Ovary (tissue), 9 donors: ENCODE data around the gene NDUFS4. TPM values are rescaled to one million over a fixed set of nuclear protein-coding genes. Genes with fewer than 3 reads are reported as not detected.

Experiments
- DNase-seq, 5 donors: peaks; one replicate each; pipeline ENCODE4 v3.0.0-alpha.2; 2019 to 2020
- H3K27ac ChIP-seq, 2 donors: fragments of 200-600 bp; one replicate each; pipeline versions ENCODE4 v1.5.1 to v1.8.0; 2019 to 2022
- H3K27me3 ChIP-seq: fragments of 200-600 bp; one replicate; pipeline ENCODE4 v1.8.0; 2022
- H3K36me3 ChIP-seq: fragments of 200-600 bp; sonication (generic); one replicate; pipeline ENCODE4 v1.5.1; 2019
- H3K4me1 ChIP-seq: one replicate; pipeline ENCODE4 v1.8.1; 2013; ENCODE audit warnings: mild to moderate bottlenecking, moderate library complexity; ENCODE audit not compliant: insufficient read depth
- H3K4me3 ChIP-seq: fragments of 200-600 bp; sonication (generic); one replicate; pipeline ENCODE4 v1.5.1; 2017
- H3K9me3 ChIP-seq, 2 donors: fragments of 200-600 bp in 1 of 2; sonication (generic) in 1 of 2; one replicate each; pipeline versions ENCODE4 v1.5.1 to v1.8.1; 2013 to 2019; ENCODE audit warnings: mild to moderate bottlenecking in 1 of 2, moderate library complexity in 1 of 2
- CTCF ChIP-seq, 3 donors: fragments of 450-650 bp in 2 of 3; fragments of 200-600 bp in 1 of 3; IDR thresholded peaks; one replicate each; pipeline versions ENCODE4 v1.5.1 to v1.8.0; 2016 to 2022; ENCODE audit warnings: antibody characterized with exemption in 3 of 3, mild to moderate bottlenecking in 1 of 3
- EP300 ChIP-seq: sonication (generic); formaldehyde crosslinking; IDR thresholded peaks from one replicate; pipeline ENCODE4 v1.6.1; 2017; ENCODE audit warnings: antibody characterized with exemption
- POLR2A ChIP-seq: fragments of 450-650 bp; IDR thresholded peaks from one replicate; pipeline ENCODE4 v1.6.1; 2017; ENCODE audit warnings: antibody characterized with exemption, mild to moderate bottlenecking, moderate library complexity
- WGBS, 3 donors: extraction: QIAGEN DNeasy Blood & Tissue Kit in 1 of 3; methylation state at CpG; one replicate each; pipeline versions ENCODE4 v1.1.5 to v1.1.7; 2013 to 2017; 5-methylcytosine and 5-hydroxymethylcytosine counted together
- intact Hi-C, 4 donors: fragments of 100-400 bp; cut with DNase I; formaldehyde crosslinking; loops; one replicate each; pipeline versions ENCODE4 v1.11.0 to v1.15.1; 2022 to 2023
- polyA plus RNA-seq, 2 donors: library from polyadenylated mRNA; stranded (reverse); fragments of 200-250 nt in 1 of 2; fragments of 350-450 nt in 1 of 2; fragmentation: Illumina TruSeq in 1 of 2; extraction: RNeasy Lipid Tissue Mini Kit (QIAGEN cat#74804) in 1 of 2; gene quantifications; one replicate each; pipeline ENCODE4 v1.2.3, GENCODE V29; 2013 to 2014
- total RNA-seq, 7 donors: library from RNA; depleted of rRNA in 2 of 7; stranded (reverse); fragments of >200 nt in 2 of 7; fragmentation: NEBNext Ultra II Directional in 3 of 7; extraction: Animal tissue kit (Norgen Biotek cat#: 25700) in 3 of 7; gene quantifications; one replicate each; pipeline versions ENCODE4 v1.1.0 to v1.2.4, GENCODE V29; 2016 to 2023
- donor health status: DM: no; HTN: no; CAD: no; lungs with moderate emphysema.
- donor health status: DM: no; HTN: no; CAD: no.
- donor health status: Bipolar disorder and iron deficiency.
- donor health status: DM: yes; HTN: yes; CAD: no.
- donor health status: DM: no; HTN: no; CAD: no.
- donor health status: DM: yes; HTN: yes; CAD: no.

The NDUFS4 gene
- total and polyA plus RNA-seq, 9 donors: 75.1 to 145 (median 101) TPM

GRCh38 chr5:53571403-53571802 lies 11.0 kb downstream of the NDUFS4 start:
- no peaks in the 10 kb centered on the region for H3K4me1 ChIP-seq

DNA sequence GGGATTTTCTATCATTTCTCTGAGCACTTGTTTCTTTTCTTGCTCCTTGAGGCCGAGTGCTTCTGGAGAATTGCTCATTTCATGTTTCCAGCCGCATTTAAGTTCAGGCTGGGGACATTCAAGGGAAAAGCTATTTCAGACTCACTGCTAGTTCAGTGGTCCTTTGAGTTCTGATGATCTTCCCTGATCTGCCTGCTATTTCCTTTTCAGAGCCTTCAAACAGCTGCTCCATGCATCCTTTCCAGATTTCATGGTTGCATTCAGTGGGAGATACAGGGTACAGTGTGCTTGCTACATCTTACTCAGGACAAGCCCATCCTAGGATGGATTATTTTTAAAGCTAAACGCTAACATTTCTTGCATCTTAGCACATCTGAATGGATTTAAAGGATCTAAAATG lies 14.7 kb downstream of the NDUFS4 start:
- peaks cover 2% of the 10 kb centered on the region for H3K4me1 ChIP-seq
- intact Hi-C loops: no loop called here
- DNase-seq: no peak
- no peaks in the 10 kb centered on the region for H3K9me3 ChIP-seq
- no peak overlapping the region for H3K27ac ChIP-seq
- no peak for TF ChIP-seq CTCF (IDR thresholded peaks at IDR 0.05)
- no peak for TF ChIP-seq EP300
- TF ChIP-seq POLR2A: no peak
- H3K36me3 ChIP-seq: no peaks in the 10 kb centered on the region
- H3K4me3 ChIP-seq: no peak overlapping the region
- H3K27me3 ChIP-seq: no peaks in the 10 kb centered on the region
- WGBS, 3 donors: 77 to 91% (median 82%) methylated on average over 3 of the region's 3 CpGs

More at GRCh38 chr5:53571403-53571802, 11.0 kb downstream of the NDUFS4 start:
- no peak for DNase-seq
- 72 to 76% (median 75%) methylated on average over 1 of the region's 1 CpG for WGBS, 3 donors
- H3K4me3 ChIP-seq: no peak overlapping the region
- intact Hi-C loops: no loop called here
- no peaks in the 10 kb centered on the region for H3K27me3 ChIP-seq
- TF ChIP-seq EP300: no peak
- no peak for TF ChIP-seq POLR2A
- no peak for TF ChIP-seq CTCF (IDR thresholded peaks at IDR 0.05)
- no peaks in the 10 kb centered on the region for H3K9me3 ChIP-seq
- H3K36me3 ChIP-seq: no peaks in the 10 kb centered on the region
- H3K27ac ChIP-seq: no peak overlapping the region

DNA sequence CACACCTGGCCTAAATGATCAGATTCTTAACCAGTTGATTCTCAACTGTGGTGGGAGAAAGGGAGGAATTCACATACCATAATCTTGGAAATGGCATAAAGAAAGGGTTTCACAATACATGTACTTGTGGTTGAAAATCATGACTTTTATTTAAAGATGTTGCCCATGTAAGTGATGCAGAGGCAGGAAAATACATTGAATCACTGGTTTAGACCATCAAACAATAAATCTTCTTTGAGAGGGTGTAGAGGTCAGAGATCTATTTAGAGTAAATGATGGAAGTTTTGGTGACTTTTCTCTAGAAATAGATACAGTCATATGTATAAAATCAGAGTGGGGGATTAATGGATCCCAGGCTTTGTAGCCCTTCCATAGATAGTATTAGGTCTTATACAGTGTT lies 15.4 kb downstream of the NDUFS4 start:
- H3K4me1 ChIP-seq: peaks cover 2% of the 10 kb centered on the region
- no peak overlapping the region for H3K27ac ChIP-seq
- DNase-seq: no peak
- H3K36me3 ChIP-seq: no peaks in the 10 kb centered on the region
- TF ChIP-seq POLR2A: no peak
- TF ChIP-seq CTCF (IDR thresholded peaks at IDR 0.05): no peak
- no peak for TF ChIP-seq EP300
- intact Hi-C loops: no loop called here
- H3K27me3 ChIP-seq: no peaks in the 10 kb centered on the region
- H3K4me3 ChIP-seq: no peak overlapping the region
- H3K9me3 ChIP-seq: no peaks in the 10 kb centered on the region

GRCh38 chr5:53576674-53577073 lies 16.2 kb downstream of the NDUFS4 start:
- intact Hi-C loops: no loop called here
- Histone ChIP-seq H3K27ac (no peak overlapping the region), H3K9me3 (no peaks in the 10 kb centered on the region), H3K4me3 (no peak overlapping the region), H3K36me3 (no peaks in the 10 kb centered on the region), H3K27me3 (no peaks in the 10 kb centered on the region), H3K4me1 (peaks cover 2% of the 10 kb centered on the region)
- WGBS, 3 donors: 69 to 91% (median 75%) methylated on average over 2 of the region's 2 CpGs
- no peak for DNase-seq
- no peak for TF ChIP-seq EP300
- TF ChIP-seq POLR2A: no peak
- no peak for TF ChIP-seq CTCF (IDR thresholded peaks at IDR 0.05)

DNA sequence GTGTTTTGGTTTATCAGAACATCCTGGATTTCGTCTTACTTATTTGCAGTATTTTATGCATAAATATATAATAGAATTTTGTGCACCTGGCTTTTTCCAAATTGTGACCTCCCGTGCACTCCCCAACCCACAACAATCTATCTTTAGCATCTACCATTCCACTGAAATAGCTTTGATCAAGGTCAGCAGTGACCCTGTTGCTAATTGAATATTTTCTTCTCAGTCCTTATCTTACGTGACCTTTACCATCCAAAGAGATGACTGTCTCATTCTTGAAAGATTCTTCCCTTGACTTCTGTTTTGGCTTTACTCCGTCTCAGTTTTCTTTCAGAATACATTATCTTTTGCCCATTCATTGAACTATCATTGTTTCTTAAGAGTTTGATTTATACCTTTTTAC lies 18.4 kb downstream of the NDUFS4 start:
- WGBS, 3 donors: 95 to 96% (median 96%) methylated on average over 4 of the region's 4 CpGs
- intact Hi-C loops: no loop called here
- no peak for DNase-seq
- no peak overlapping the region for H3K4me3 ChIP-seq
- peaks cover 5% of the 10 kb centered on the region for H3K4me1 ChIP-seq
- H3K27ac ChIP-seq: no peak overlapping the region
- no peaks in the 10 kb centered on the region for H3K9me3 ChIP-seq
- no peaks in the 10 kb centered on the region for H3K36me3 ChIP-seq
- H3K27me3 ChIP-seq: no peaks in the 10 kb centered on the region
- TF ChIP-seq CTCF (IDR thresholded peaks at IDR 0.05) (no peak), POLR2A (no peak), EP300 (no peak)
